HFFc6 (cell line): ENCODE data around the gene LCN2. TPM values are rescaled to one million over a fixed set of nuclear protein-coding genes. Genes with fewer than 3 reads are reported as not detected.

ENCODE experiments used
- DNase-seq: peaks from one replicate; pipeline ENCODE4 v3.0.0-alpha.2; 2018
- H3K27ac Mint-ChIP-seq: 2 replicates; pipeline ENCODE4 v1.8.0; 2020; ENCODE audit warnings: mild to moderate bottlenecking, mixed read lengths
- H3K27me3 Mint-ChIP-seq: 2 replicates; pipeline ENCODE4 v1.8.0; 2021; ENCODE audit warnings: mild to moderate bottlenecking, moderate library complexity, mixed read lengths; ENCODE audit not compliant: insufficient read depth
- H3K36me3 Mint-ChIP-seq: 2 replicates; pipeline ENCODE4 v1.8.0; 2021; ENCODE audit warnings: low read depth, mixed read lengths
- H3K4me1 Mint-ChIP-seq: 2 replicates; pipeline ENCODE4 v1.8.0; 2020; ENCODE audit warnings: low read depth, mixed read lengths
- H3K4me3 Mint-ChIP-seq: 2 replicates; pipeline ENCODE4 v1.8.0; 2020; ENCODE audit warnings: mild to moderate bottlenecking, moderate library complexity, mixed read lengths
- H3K9me3 Mint-ChIP-seq: 2 replicates; pipeline ENCODE4 v1.8.0; 2020; ENCODE audit warnings: mild to moderate bottlenecking, mixed read lengths
- CTCF ChIP-seq: fragments of 200-600 bp; sonication (generic); IDR thresholded peaks from 2 replicates; pipeline ENCODE4 v1.5.0; 2021; ENCODE audit warnings: antibody characterized with exemption, mild to moderate bottlenecking
- total RNA-seq, 6 experiments: library from RNA; stranded (reverse); fragmentation: NEBNext Ultra II Directional; extraction: Animal tissue kit (Norgen Biotek cat#: 25700); gene quantifications; 2 replicates in 1 of 6; 3 replicates in 5 of 6; pipeline ENCODE4 v1.2.3, GENCODE V29; 2021

Gene LCN2
- total RNA-seq, 6 experiments from 2014 or later = not detected

- no peak for DNase-seq
- TF ChIP-seq CTCF = no peak
- Mint-ChIP-seq H3K36me3 (no peaks in the 10 kb centered on the region), H3K27ac (no peak overlapping the region), H3K4me3 (no peak overlapping the region), H3K27me3 (peaks cover 28% of the 10 kb centered on the region), H3K4me1 (no peaks in the 10 kb centered on the region), H3K9me3 (no peaks in the 10 kb centered on the region)
Measured at GRCh38 chr9:128152133-128153059, 3.1 kb downstream of the LCN2 start.

GRCh38 chr9:128153060-128153946 lies 4.0 kb downstream of the LCN2 start:
- H3K9me3 Mint-ChIP-seq = no peaks in the 10 kb centered on the region
- no peak overlapping the region for H3K27ac Mint-ChIP-seq
- H3K4me3 Mint-ChIP-seq = no peak overlapping the region
- DNase-seq = no peak
- peaks cover 21% of the 10 kb centered on the region for H3K27me3 Mint-ChIP-seq
- no peaks in the 10 kb centered on the region for H3K36me3 Mint-ChIP-seq
- TF ChIP-seq CTCF = no peak
- no peaks in the 10 kb centered on the region for H3K4me1 Mint-ChIP-seq

GRCh38 chr9:128153947-128154695 lies 4.9 kb downstream of the LCN2 start:
- H3K4me3 Mint-ChIP-seq = no peak overlapping the region
- TF ChIP-seq CTCF = no peak
- H3K27me3 Mint-ChIP-seq = peaks cover 21% of the 10 kb centered on the region
- H3K9me3 Mint-ChIP-seq = no peaks in the 10 kb centered on the region
- DNase-seq = no peak
- H3K4me1 Mint-ChIP-seq = no peaks in the 10 kb centered on the region
- H3K36me3 Mint-ChIP-seq = no peaks in the 10 kb centered on the region
- H3K27ac Mint-ChIP-seq = no peak overlapping the region

- no peak overlapping the region for H3K4me3 Mint-ChIP-seq
- H3K27me3 Mint-ChIP-seq = peaks cover 16% of the 10 kb centered on the region
- DNase-seq = no peak
- H3K4me1 Mint-ChIP-seq = peaks cover 1% of the 10 kb centered on the region; the same call in 1 of the 2 replicates
- no peaks in the 10 kb centered on the region for H3K9me3 Mint-ChIP-seq
- H3K27ac Mint-ChIP-seq = no peak overlapping the region
- H3K36me3 Mint-ChIP-seq = no peaks in the 10 kb centered on the region
- TF ChIP-seq CTCF = no peak
Measured at GRCh38 chr9:128155736-128156500, 6.7 kb downstream of the LCN2 start.

- peaks cover 15% of the 10 kb centered on the region; the same call in 1 of the 2 replicates for H3K4me1 Mint-ChIP-seq
- H3K27me3 Mint-ChIP-seq = peaks cover 8% of the 10 kb centered on the region
- no peak for TF ChIP-seq CTCF
- no peak for DNase-seq
- no peak overlapping the region for H3K27ac Mint-ChIP-seq
- peak overlapping the region; percentile 69 for H3K4me3 Mint-ChIP-seq
- H3K36me3 Mint-ChIP-seq = peaks cover 14% of the 10 kb centered on the region
- no peaks in the 10 kb centered on the region for H3K9me3 Mint-ChIP-seq
Measured at GRCh38 chr9:128159522-128159783, 10.2 kb downstream of the LCN2 start.
